Measurements from ENCODE around the gene ELOVL1. TPM values are rescaled to one million over a fixed set of nuclear protein-coding genes. Genes with fewer than 3 reads are reported as not detected.

ELOVL1 gene
- total and polyA plus RNA-seq, 2 of the 13 experiments (the other 11 are each of a cell fraction or from before 2014, with no cell fraction given), result 55.2 to 77.4 TPM

- FAIRE-seq (no peak), ATAC-seq (no peak), DNase-seq (ENCODE audit: low spot score) (no peak)
- CTCF ChIA-PET (ENCODE audit: low intra/inter-chr PET ratio, low total read pairs), result no interaction called here
- POLR2A ChIA-PET, result no interaction called here
- no peaks in the 10 kb centered on the region for H4K20me1 ChIP-seq (ENCODE audit: insufficient read depth, low read length)
- BruUV-seq (replicated peaks), result no TSS peak
- no peak overlapping the region for H3K27ac ChIP-seq (ENCODE audit: extremely low read length, insufficient read depth, low read length)
- 99% methylated on average over 6 of the region's 6 CpGs for WGBS (ENCODE audit: low lambda C conversion rate)
- peaks cover 10% of the 10 kb centered on the region for H3K4me1 ChIP-seq (ENCODE audit: insufficient read depth, low read length)
- TF ChIP-seq ZNF468 (CRISPR knock-in tag; IDR thresholded peaks at IDR 0.05) (no peak), MAFK (conservative IDR thresholded peaks at IDR 0.05 in 1 of 2, IDR thresholded peaks at IDR 0.05 in 1 of 2; ENCODE audit: low read length in 2 of 2) (peak; percentile 23 to 27; a peak in 3 of 4 replicates), ZMAT3 (CRISPR knock-in tag; conservative IDR thresholded peaks at IDR 0.05) (no peak), XBP1 (CRISPR knock-in tag; IDR thresholded peaks at IDR 0.05) (no peak), ZNF773 (CRISPR knock-in tag; IDR thresholded peaks at IDR 0.05; ENCODE audit: borderline replicate concordance) (no peak), ZBTB21 (CRISPR knock-in tag; IDR thresholded peaks at IDR 0.05) (no peak), SMAD3 (CRISPR knock-in tag; IDR thresholded peaks at IDR 0.05) (no peak), SNAPC5 (CRISPR knock-in tag; IDR thresholded peaks at IDR 0.05; ENCODE audit: borderline replicate concordance) (no peak)
- TF ChIP-seq, protein P1, sequence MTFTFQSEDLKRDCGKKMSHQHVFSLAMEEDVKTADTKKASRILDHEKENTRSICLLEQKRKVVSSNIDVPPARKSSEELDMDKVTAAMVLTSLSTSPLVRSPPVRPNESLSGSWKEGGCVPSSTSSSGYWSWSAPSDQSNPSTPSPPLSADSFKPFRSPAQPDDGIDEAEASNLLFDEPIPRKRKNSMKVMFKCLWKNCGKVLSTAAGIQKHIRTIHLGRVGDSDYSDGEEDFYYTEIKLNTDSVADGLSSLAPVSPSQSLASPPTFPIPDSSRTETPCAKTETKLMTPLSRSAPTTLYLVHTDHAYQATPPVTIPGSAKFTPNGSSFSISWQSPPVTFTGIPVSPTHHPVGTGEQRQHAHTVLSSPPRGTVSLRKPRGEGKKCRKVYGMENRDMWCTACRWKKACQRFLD (CRISPR knock-in tag; IDR thresholded peaks at IDR 0.05; ENCODE audit: borderline replicate concordance), result no peak
- no peaks in the 10 kb centered on the region for H3K9me3 ChIP-seq (ENCODE audit: low read length)
- intact Hi-C loops (cut with micrococcal nuclease; ENCODE audit: unreplicated experiment), result no loop called here
- H3K9ac ChIP-seq (ENCODE audit: insufficient read depth, low read depth, low read length), result no peak overlapping the region
- no peak overlapping the region for H3K4me2 ChIP-seq (ENCODE audit: low read depth, low read length)
- H3K36me3 ChIP-seq (replicated peaks in 1 of 2; ENCODE audit: control insufficient read depth in 1 of 2, insufficient read depth in 2 of 2, low read length in 2 of 2), result peaks cover 9 to 24% of the 10 kb centered on the region in 2 experiments; a peak in 4 of 5 replicates
- no peaks in the 10 kb centered on the region for H3K79me2 ChIP-seq (ENCODE audit: insufficient read depth, low read length)
- in situ Hi-C loops (cut with HindIII; ENCODE audit: extremely low pct_ligation_motif_present, low pct_unique_long_range_greater_than_20kb), result loop anchor here (25.0 kb wide), 1 partner anchor 493 kb away; no protein-coding TSS in a partner anchor
- no peak overlapping the region for H2AFZ ChIP-seq (ENCODE audit: low read length)
- H3K4me3 ChIP-seq (replicated peaks in 1 of 3; ENCODE audit: insufficient read depth in 1 of 3, low read depth in 2 of 3, low read length in 3 of 3), result no peak overlapping the region
- H3K27me3 ChIP-seq (ENCODE audit: control insufficient read depth in 1 of 2, insufficient read depth in 2 of 2, low read length in 2 of 2), result no peaks in the 10 kb centered on the region
These were observed 37.5 kb upstream of the ELOVL1 start for GRCh38 chr1:43405219-43405875.
